KOPT-K1 (cell line): ENCODE results near the gene ARHGAP10.
"Not testable (repeated sequence)": the region's sequence is repeated elsewhere in the genome, so short reads cannot be mapped to it uniquely, and the experiment has no call there.

Experiments
- H3K27ac ChIP-seq: fragments of 200-600 bp; sonication (generic); 2 replicates; pipeline ENCODE4 v1.5.1; 2016; ENCODE audit warnings: antibody characterized with exemption, mild to moderate bottlenecking, low read depth, low read length; ENCODE audit not compliant: poor library complexity, severe bottlenecking
- H3K36me3 ChIP-seq: fragments of 200-600 bp; sonication (generic); 2 replicates; pipeline ENCODE4 v1.5.1; 2017; ENCODE audit warnings: antibody characterized with exemption, mild to moderate bottlenecking, low read length, moderate library complexity; ENCODE audit not compliant: insufficient read depth
- H3K9me3 ChIP-seq: fragments of 200-600 bp; sonication (generic); 2 replicates; pipeline ENCODE4 v1.5.1; 2017; ENCODE audit warnings: antibody characterized with exemption, low read length, mild to moderate bottlenecking; ENCODE audit not compliant: insufficient read depth, poor library complexity, severe bottlenecking

The ARHGAP10 gene

DNA sequence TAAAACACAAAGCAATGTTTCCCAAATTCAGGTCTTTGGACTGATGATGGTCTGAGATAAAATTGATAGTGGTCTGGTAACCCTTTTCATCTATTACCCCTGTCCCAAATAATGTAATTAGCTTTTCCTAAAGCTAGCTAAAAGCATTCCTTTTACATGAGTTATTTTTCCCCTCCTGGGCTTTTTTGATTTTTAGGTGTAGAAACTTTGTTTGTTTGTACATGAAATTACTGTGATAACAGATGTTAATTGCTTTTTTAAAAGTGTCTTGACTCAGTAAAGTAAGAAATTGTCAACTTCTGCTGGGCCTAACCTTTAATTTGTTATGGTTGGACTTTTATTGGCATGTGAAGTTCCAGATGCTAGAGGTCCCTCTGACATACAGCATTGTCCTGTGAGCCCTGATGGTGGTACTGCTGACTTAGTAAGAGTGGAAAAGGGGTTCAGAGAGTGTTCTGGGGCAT is 145.5 kb downstream of the ARHGAP10 start:
- no peak overlapping the region for H3K27ac ChIP-seq
- no peaks in the 10 kb centered on the region for H3K36me3 ChIP-seq
- no peaks in the 10 kb centered on the region for H3K9me3 ChIP-seq

- H3K27ac ChIP-seq: no peak overlapping the region
- H3K36me3 ChIP-seq: no peaks in the 10 kb centered on the region
- H3K9me3 ChIP-seq: no peaks in the 10 kb centered on the region
Measured at GRCh38 chr4:147879676-147880075, 147.8 kb downstream of the ARHGAP10 start.

- Histone ChIP-seq H3K27ac (no peak overlapping the region), H3K36me3 (no peaks in the 10 kb centered on the region), H3K9me3 (no peaks in the 10 kb centered on the region)
Measured at GRCh38 chr4:147880511-147880910, 148.6 kb downstream of the ARHGAP10 start.

DNA sequence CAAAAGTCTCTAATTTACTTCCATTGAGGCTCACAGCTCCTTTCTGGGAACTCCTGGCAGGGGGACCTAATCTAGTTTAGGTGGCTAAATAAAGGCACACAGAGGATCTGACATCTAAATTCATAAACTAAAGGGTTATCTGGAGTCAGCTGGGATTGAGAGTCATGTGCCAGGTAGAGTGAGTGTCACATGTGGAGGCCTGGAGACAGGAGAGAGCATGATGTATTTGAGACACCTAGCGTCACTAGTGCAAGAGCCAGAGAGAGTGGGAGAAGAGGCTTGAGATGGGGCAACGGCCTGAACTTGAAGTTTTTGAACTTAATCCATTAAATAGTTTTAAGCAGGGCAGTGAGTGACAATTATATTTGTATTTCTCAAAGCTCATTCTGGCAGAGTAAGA is 152.6 kb downstream of the ARHGAP10 start:
- no peaks in the 10 kb centered on the region for H3K9me3 ChIP-seq
- no peaks in the 10 kb centered on the region for H3K36me3 ChIP-seq
- no peak overlapping the region for H3K27ac ChIP-seq

GRCh38 chr4:147885216-147885615 is 153.3 kb downstream of the ARHGAP10 start:
- not testable (repeated sequence) for H3K9me3 ChIP-seq, H3K36me3 ChIP-seq, H3K27ac ChIP-seq

DNA sequence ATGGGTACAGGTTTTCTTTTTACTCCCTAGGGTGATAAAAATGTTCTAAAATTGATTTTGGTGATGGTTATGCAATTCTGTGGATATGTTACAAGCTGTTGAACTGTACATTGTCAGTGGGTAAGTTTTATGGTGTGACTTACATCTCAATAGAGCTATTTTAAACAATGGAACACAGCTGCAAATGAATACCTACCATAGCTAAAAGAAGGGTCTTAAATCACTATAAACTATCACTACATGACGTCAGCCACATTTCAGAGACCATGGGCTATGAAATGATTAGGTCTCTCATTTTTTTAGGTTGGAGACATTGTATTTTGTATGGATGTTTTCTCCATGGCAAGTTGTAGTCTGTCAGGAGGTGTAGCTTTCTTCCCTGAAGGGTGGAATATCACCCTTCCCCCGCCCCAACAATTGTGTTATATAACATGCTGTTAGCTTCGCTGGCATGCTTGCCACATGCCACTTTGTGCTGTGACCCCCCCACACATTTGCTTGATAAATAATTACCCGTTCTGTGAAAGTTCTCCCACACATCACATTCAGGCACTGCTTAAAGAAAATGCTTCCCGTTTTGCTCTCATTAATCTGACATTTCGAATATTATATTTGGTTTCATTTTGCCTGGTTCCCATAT is 159.7 kb downstream of the ARHGAP10 start:
- Histone ChIP-seq H3K36me3 (no peaks in the 10 kb centered on the region), H3K27ac (no peak overlapping the region), H3K9me3 (peaks cover 17% of the 10 kb centered on the region)

GRCh38 chr4:147899512-147899911 is 167.6 kb downstream of the ARHGAP10 start:
- no peaks in the 10 kb centered on the region for H3K36me3 ChIP-seq
- peaks cover 15% of the 10 kb centered on the region for H3K9me3 ChIP-seq
- H3K27ac ChIP-seq: no peak overlapping the region

DNA sequence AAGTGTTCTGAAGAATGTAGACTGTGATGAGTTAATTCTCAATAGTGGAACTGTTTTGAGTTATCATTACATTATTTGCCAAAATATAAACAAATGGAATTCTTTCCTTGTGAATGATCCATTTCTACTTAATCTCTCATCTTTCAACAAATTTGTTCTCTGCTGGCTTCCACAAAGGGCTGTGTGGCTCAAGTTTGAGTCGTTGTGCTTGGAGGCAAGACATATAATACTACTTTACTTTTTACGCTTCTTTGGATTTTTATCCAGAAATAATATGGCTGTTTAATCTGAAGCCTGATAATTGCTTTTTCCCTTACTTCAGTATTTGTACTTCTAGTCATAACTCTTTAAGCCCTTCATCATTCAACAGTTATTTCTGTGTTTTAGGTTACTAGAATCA is 169.5 kb downstream of the ARHGAP10 start:
- H3K27ac ChIP-seq: no peak overlapping the region
- no peaks in the 10 kb centered on the region for H3K36me3 ChIP-seq
- peaks cover 8% of the 10 kb centered on the region for H3K9me3 ChIP-seq

- Histone ChIP-seq H3K27ac (no peak overlapping the region), H3K9me3 (peaks cover 8% of the 10 kb centered on the region), H3K36me3 (no peaks in the 10 kb centered on the region)
Measured at GRCh38 chr4:147901916-147902315, 170.0 kb downstream of the ARHGAP10 start.

GRCh38 chr4:147909225-147909624 is 177.3 kb downstream of the ARHGAP10 start:
- Histone ChIP-seq H3K9me3 (no peaks in the 10 kb centered on the region), H3K36me3 (no peaks in the 10 kb centered on the region), H3K27ac (no peak overlapping the region)

DNA sequence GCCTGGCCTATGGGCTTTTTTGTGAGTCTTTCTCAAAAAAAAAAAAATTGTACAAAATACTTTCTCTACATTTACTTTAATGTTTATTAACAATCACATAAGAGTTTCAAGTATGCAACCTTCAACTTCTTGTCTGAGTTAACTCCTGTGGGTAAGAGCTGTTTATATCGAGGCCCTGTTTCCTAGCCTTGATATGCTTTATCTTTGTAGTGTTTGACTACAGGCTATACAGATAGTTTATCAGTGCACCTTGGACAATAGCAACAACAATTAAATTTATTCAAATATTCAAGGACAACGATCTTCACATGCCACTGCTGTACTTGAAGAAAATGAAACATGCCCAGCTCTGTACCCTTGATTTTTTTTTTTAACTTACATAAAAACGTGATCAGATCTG is 178.4 kb downstream of the ARHGAP10 start:
- Histone ChIP-seq H3K9me3 (no peaks in the 10 kb centered on the region), H3K27ac (no peak overlapping the region), H3K36me3 (no peaks in the 10 kb centered on the region)

DNA sequence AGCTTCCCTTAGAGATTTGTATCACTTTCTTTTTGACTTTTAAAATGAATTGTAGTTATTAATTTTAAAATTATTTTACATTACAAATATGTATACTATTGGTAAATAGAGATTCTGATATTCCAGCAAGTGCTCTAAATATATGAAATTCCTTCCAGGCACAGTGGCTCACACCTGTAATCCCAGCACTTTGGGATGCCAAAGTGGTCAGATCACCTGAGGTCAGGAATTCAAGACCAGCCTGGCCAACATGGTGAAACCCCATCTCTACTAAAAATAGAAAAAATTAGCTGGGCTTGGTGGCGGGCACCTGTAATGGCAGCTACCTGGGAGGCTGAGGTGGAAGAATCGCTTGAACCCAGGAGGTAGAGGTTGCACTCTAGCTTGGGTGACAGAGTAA is 180.2 kb downstream of the ARHGAP10 start:
- H3K27ac ChIP-seq, H3K9me3 ChIP-seq, H3K36me3 ChIP-seq: not testable (repeated sequence)

GRCh38 chr4:147913137-147913536 is 181.2 kb downstream of the ARHGAP10 start:
- H3K36me3 ChIP-seq: no peaks in the 10 kb centered on the region
- H3K27ac ChIP-seq: no peak overlapping the region
- no peaks in the 10 kb centered on the region for H3K9me3 ChIP-seq

GRCh38 chr4:147916351-147916750 is 184.5 kb downstream of the ARHGAP10 start:
- Histone ChIP-seq H3K9me3 (no peaks in the 10 kb centered on the region), H3K36me3 (no peaks in the 10 kb centered on the region), H3K27ac (no peak overlapping the region)

- H3K27ac ChIP-seq: no peak overlapping the region
- H3K9me3 ChIP-seq: no peaks in the 10 kb centered on the region
- H3K36me3 ChIP-seq: no peaks in the 10 kb centered on the region
Measured at GRCh38 chr4:147923381-147923780, 191.5 kb downstream of the ARHGAP10 start.

DNA sequence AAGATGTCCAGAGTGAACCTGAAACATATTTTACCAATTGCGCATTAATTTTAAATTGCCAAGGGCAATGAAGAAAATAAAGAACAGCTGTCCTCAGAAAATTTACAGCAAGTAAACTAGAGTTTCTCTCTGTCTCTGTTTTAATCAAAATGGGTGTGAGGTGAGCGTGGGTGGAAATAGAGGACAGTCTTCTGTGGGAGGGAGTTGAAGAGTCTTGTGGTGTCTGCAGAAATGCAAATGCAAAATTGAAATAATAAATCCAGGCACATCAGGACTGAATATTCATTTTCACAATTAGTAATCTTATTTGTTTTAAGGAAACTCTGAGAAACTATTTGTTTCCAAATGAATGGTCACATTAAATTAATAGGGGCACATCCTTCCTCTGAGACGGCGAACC is 192.0 kb downstream of the ARHGAP10 start:
- no peaks in the 10 kb centered on the region for H3K9me3 ChIP-seq
- no peak overlapping the region for H3K27ac ChIP-seq
- no peaks in the 10 kb centered on the region for H3K36me3 ChIP-seq
